GM18502 (cell line): ENCODE results near the gene USP3.

ENCODE experiments used
- ATAC-seq: cut with Tn5 transposase; IDR thresholded peaks from one replicate; pipeline ENCODE4 v1.9.1; 2021; ENCODE audit warnings: mild to moderate bottlenecking; ENCODE audit not compliant: unreplicated experiment, poor library complexity

USP3 gene

DNA sequence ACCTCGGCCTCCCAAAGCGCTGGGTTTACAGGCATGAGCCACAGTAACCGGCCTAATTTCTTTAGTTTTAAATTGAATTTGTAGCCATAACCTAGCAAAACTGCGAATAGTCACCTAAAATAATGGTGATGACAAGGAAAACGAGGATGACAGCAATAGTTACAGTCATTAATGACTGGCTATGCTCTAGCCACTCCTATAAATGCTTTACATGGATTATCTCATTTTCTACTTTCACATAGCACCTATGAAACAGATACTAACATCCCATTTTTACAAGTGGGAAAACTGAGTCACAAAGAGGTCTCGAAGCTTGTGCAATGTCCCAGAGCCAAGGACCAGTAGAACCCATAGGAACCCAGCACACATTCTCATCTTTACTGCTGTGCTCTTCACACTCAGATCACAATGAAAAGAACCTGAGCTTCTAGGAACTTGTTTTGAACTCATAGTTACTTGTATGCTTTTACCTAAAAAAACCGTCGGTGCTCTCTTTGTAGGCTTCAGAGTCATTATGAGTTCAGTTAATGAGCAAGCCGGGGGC is 132.2 kb downstream of the USP3 start:
- no peak for ATAC-seq

- no peak for ATAC-seq
Observed at GRCh38 chr15:63638839-63639238, 134.4 kb downstream of the USP3 start.

- ATAC-seq: no peak
Observed at GRCh38 chr15:63640146-63640545, 135.8 kb downstream of the USP3 start.
